GM13977 (cell line): ENCODE results near the gene SERTAD3.
A peak's percentile ranks its signal among the peaks of the same experiment; 100 is the strongest.

Source experiments
- DNase-seq: peaks from one replicate; pipeline ENCODE4 v3.0.0; 2012; ENCODE audit warnings: low spot score
- CTCF ChIP-seq: IDR thresholded peaks from 2 replicates; pipeline ENCODE4 v1.5.1; 2012; ENCODE audit warnings: mild to moderate bottlenecking, control low read depth; ENCODE audit not compliant: insufficient read depth; ENCODE audit errors: extremely low read depth, missing control alignments
- in situ Hi-C: fragments of 300-500 bp; cut with MboI; formaldehyde crosslinking; loops from one replicate; pipeline ENCODE4 v1.12.0; 2022; ENCODE audit warnings: low sequenced_read_pairs, low pct_unique_long_range_greater_than_20kb, mixed read lengths, inconsistent platforms; ENCODE audit not compliant: unreplicated experiment

The SERTAD3 gene

GRCh38 chr19:40474737-40475136 is 30.6 kb upstream of the SERTAD3 start:
- no peak for DNase-seq
- in situ Hi-C loops: no loop called here
- no peak for TF ChIP-seq CTCF

GRCh38 chr19:40472516-40472915 is 28.4 kb upstream of the SERTAD3 start:
- no peak for DNase-seq
- no peak for TF ChIP-seq CTCF
- in situ Hi-C loops: no loop called here

- in situ Hi-C loops: no loop called here
- no peak for TF ChIP-seq CTCF
- no peak for DNase-seq
Observed at GRCh38 chr19:40471111-40471510, 27.0 kb upstream of the SERTAD3 start.

GRCh38 chr19:40469011-40469410 is 24.9 kb upstream of the SERTAD3 start:
- no peak for TF ChIP-seq CTCF
- in situ Hi-C loops: no loop called here
- no peak for DNase-seq

- in situ Hi-C loops: no loop called here
- TF ChIP-seq CTCF: no peak
- DNase-seq: peak; percentile 50
Observed at GRCh38 chr19:40466985-40467734, 23.0 kb upstream of the SERTAD3 start, which contains the start of gene SPTBN4. TSS of gene SPTBN4 (plus strand) at chr19:40467001. CDS start at chr19:40472622, 5,621 bp downstream.

GRCh38 chr19:40466219-40466984 is 22.3 kb upstream of the SERTAD3 start:
- in situ Hi-C loops: no loop called here
- TF ChIP-seq CTCF: no peak
- peak; percentile 51 for DNase-seq
